ENCODE results near the gene MECR.

Gene MECR

DNA sequence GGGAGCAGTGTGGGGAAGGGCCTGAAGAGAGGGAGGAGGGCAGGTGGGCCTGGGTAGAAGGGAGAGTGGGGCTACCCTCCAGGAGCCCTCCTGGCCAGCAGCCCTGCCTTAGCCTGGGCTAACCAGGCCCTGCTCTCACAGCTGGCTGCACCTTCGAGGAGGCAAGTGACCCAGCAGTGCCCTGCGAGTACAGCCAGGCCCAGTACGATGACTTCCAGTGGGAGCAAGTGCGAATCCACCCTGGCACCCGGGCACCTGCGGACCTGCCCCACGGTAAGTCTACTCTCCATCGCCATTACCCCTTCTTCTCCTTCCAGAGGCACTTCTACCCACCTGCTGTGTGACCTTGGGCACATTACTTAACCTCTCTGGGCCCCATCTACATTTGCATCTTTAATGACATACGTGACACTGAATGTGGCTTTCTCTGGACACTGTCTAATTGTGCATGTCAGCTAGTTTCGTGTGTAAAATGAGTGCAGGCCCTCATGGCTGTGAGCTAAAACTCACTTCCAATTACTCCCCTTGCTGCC is 24.5 kb upstream of the MECR start:
- DNase-seq (ENCODE audit: low read depth), result no peak

DNA sequence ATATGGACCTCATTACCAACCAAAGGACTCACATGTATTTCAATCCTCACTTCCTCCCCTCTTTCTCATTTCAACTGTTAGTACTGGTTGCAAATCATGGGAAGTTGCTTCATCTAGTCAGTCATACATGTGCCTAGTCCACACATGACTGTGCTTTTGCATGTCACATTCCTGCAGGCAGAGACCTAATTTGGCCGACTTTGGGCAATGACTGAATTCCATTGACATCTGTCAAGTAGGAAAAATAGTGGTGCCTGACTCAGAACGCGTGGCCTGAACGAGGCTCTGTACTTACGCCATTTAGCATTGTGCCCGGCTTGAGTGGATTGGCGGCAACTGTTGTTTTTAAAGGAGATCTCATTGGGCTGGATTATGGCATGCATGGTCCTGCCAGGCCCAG is 23.6 kb upstream of the MECR start:
- DNase-seq (ENCODE audit: low read depth), result no peak

DNA sequence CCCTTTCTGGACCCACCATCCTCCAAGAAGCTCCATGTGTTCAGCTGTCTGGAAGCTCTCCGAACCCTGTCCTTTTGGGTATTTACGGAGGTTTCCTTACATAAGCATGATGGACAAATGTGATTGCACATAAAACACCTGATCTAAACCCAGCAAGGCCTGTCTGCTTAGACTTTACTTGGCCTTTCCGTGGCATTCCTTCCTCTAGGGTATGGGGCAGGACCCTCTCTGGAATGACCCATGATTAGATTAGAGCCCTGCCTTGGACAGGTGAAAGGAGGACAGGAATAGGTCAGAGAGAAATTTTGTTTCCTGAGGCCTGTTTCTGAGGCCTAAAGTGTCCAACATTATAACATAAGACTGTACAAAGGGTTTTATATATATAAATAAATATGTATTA is 22.4 kb upstream of the MECR start:
- no peak for DNase-seq (ENCODE audit: low read depth)

DNA sequence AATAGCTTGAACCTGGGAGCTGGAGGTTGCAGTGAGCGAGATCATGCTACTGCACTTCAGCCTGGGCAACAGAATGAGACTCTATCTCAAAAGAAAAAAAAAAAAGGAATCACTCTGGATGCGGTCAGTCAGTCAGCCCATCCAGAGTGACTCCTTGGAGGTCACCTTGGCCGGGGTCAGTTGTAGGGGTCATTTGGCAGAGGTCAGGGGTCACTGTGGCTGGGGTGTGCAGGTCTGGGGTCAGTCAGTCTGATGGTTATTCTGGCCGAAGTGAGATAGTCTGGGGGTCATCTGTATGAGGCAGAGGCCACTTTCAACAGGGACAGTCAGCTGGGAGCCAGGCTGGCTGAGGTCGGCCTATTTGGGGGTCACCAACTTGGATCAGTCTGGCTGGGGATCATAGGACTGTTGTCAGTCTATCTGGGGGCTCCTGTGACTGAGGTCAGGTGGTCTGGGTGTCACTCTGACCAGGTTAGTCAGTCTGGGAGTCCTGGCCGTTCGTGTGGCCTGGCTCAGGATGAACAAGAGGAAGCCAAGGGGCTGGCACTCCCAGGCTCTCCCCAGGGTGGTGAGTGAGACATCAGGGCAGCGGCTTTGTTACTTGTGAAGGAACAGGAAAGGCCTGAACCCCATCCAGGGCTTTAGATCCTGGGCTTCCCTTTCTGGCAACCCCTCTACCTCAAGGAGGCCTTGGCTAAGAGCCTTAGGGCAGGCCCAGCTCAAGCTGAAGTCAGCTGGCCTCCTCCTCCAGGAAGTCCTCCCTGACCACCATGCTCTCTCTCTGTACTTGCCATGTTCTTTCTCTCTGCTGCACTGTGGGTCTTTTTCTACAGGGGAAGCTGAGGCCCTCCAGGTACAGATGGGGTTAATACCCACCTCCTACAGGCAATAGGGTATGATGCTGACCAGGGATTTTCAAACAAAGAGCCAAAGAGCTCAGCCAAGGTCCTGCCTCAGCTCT is 20.7 kb upstream of the MECR start:
- no peak for DNase-seq (ENCODE audit: low read depth)

DNA sequence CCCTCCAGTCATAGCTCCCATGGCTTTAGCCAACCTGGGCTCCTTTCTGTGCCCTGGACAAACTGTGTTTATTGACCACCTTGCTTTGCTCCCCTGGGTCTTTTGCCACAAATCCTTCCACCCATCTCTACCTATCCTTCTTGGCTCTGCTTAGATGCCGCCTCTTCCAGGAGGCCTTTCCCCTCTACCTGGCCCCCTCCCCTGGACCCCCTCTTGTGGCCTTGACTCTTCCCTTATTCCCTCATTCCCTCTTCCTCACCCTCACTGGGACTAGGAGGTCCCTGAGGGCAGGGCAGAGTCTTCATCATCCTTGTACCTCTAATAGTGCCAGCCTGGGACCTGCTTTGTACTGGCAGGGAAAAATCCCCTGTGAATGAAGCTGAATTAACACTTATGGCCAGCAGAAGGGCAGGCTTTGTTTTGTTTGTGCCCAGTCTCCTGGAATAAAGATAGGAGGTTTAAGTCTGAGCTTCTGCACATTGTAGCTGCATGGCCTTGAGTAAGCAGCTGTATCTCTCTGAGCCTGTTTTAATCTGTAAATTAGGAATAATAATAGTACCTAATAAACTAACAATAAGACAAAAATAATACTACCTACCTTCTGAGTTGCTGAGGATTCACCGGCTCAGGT is 19.3 kb upstream of the MECR start:
- DNase-seq (ENCODE audit: low read depth), result no peak

DNA sequence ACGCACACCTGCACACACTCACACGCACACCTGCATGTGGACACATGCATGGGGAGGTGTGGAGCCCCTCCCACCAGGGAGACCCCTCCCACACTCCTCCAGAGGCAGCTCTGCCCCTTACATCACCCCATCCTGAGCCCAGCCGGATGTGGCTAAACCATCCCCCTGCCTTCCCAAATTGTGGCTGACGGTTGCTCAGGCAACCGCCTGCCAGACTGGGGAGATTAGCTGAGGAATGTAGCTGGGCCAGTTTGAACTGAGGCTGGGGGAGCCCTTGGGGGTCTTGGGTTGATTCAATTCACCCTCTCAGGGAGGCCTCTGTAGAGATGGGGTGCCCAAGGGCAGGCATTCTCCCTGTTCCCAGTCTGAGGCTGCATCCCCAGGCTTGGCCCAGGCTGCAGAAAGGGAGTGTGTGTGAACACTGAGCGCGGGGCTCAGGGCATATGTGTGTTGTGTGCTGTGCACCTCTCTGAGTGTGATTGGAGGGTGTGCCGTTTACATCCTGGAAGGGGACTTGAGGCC is 18.5 kb upstream of the MECR start:
- no peak for DNase-seq (ENCODE audit: low read depth)

DNA sequence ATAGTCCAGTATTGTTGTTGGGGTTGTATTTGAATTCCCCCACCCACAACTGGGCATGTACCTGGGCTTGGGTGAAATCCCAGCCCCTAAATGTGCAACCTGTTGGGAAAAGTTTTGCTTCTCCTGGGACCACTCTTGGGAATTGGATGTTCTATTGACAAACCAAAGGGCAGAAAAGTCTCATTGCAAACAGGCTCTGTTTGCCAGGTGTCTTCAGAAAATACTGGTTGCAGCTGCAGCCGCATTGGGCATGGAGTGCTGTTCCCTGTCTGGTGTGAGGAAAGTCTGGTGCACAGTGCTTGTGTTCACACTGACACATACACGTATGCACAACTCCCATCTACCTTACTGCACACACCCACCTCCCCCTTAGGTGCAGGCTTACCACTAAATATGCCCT is 17.7 kb upstream of the MECR start:
- DNase-seq (ENCODE audit: low read depth), result no peak

DNA sequence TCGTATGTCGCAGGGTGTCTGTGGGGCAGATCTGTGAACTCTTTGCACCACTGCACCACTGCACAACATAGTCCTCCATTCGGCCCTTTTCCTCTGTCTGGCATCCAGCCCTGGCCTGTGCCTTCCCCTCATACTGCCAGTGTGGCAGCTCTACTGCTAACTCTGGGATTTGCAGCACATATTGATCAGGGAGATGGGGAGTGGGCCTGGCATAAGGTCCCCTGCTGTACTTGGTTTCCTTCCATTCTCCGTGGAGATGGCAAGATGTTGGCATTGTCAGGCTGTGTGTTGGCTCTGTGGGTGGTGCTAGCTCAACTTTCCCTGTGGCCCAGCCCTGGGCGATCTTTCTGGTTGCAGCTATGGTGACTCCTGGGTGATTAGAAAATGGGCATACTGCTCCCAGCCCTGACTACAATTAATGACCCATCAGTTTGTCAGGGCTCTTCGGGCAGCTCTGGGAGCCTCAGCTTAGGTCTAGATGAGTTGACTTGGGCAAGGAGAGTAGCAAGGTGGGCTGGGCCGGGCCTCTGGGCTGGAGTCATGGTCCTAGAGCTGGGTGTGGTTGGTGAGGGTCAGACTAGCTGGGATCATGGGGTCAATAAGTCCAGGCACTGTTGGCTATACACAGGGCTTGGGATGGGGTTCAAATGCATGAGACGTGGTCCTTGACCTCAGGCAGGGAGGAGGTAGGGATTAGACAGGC is 17.0 kb upstream of the MECR start:
- DNase-seq (ENCODE audit: low read depth), result no peak

DNA sequence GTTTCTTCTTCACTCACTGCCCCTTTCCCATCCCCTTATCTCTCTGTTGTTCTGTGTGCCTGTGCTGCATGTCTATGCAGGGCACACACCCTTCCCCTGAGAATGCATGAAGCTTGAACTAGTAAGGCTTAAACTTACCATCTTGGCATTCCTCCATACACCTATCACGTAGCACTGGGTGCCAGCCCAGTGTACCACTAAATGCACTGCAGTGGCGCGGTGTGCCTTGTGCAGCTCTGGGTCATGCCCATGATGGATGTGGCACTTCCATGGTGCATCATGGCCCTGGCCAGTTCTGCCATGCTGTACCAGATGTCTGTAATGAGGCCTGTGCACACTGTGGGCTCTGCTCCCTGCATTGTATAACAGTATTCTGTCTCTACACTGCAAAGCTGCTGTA is 16.3 kb upstream of the MECR start:
- no peak for DNase-seq (ENCODE audit: low read depth)

DNA sequence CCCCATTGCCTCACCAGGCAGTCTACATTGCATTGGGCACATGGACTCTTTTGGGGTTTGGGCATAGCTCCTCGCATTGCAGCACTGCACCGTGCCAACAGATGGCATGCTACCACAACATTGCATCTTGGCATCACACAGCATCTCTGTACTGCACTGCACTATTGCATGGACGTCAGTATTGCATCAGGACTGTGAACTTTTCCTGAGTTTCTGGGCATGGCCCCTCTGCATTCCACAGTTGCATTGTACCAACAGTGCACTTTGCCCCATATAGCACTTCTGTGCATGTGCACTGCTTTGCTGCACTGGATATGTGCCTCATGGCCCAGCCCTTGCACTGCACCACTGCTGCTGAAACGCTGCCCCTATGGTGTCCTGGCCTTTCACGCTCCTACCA is 15.1 kb upstream of the MECR start:
- no peak for DNase-seq (ENCODE audit: low read depth)

DNA sequence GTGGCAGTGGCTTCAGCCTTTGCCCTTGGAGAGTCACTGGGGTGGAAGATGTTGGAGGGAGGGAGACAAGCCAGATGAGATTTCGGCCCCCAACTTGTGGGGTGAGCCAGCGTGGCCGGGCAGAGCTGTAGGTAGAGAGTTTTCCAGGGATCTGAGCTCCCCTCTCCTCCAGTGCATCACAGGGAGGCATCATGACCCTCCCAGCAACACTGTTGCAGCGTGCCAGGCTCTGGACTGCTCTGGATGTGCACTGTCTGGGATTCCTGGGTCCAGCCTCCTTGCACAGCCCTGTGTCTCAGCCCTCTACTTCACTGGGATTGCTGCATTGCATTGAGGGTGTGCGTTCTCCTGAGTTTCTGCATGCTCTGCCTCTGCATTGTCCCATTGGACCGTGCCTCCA is 14.5 kb upstream of the MECR start:
- DNase-seq (ENCODE audit: low read depth), result no peak

DNA sequence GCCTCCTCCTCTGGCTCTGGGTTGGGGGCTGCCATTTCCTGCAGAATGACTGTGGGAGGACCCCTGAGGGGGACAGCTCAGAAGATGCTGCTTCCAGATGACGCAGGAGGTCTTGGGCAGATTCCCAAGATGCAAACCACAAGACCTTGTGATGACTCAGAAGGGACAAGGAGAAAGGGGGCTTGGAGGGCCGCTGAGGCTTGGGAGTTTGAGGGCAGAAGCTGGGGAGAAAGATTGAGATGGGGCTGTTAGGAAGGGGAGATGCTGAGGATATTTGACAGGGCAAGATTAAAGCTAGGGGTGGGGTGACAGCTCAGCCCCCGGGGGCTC is 13.1 kb upstream of the MECR start:
- peak; percentile 55 for DNase-seq (ENCODE audit: low read depth)

DNA sequence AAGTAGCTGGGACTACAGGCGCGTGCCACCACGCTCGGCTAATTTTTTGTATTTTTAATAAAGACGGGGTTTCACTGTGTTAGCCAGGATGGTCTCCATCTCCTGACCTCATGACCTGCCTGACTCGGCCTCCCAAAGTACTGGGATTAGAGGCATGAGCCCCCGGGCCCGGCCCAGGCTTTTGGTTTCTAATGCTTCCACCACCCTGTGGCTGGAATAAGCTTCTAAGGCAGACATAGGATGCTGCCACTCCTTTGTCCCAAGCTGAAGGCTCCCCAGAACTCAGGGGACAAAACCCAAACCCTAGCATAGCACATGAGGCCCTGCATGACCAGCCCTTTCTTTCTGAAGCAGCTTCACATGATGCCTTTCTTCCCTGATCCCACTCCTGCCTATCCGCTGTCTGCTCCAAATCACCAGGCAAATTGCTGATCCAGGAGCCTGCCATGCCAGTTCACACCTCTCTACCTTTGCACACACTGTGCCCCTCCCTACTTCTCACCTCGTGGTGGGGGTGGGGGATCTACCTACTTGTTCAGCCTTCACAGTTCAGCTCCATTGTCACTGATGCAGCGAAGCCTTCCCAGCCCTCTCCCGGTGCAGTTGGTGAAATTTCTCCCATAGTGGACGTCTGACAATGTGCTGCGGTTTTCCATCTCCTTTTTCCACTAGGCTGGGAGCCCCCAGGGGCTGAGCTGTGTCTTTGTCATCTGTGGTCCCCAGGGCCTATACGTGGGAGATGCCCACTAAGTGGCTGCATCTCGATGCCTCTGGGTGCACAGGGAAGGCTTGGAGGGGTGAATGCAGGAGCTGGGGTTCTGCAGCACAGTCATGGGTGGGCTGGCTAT is 12.5 kb upstream of the MECR start:
- DNase-seq (ENCODE audit: low read depth), result no peak

DNA sequence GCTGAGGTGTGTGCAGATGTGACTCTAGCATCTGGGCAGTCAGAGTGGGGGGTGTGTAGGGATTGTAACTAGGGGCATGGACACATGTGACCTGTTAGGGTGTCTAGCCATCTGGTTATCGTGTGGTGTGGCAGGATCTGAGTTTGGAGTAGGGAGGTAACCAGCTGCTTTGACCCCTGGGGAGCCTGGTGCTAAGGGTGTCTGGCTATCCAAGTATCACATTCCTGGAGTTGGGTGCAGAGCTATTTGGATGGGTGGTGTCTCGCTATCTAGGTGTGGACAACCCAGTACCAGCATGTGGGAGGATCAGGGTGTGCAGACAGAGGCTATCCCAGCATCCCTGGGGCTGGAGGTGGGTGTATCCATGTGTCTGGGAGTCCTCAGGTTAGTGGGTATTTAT is 10.3 kb upstream of the MECR start:
- DNase-seq (ENCODE audit: low read depth), result no peak

DNA sequence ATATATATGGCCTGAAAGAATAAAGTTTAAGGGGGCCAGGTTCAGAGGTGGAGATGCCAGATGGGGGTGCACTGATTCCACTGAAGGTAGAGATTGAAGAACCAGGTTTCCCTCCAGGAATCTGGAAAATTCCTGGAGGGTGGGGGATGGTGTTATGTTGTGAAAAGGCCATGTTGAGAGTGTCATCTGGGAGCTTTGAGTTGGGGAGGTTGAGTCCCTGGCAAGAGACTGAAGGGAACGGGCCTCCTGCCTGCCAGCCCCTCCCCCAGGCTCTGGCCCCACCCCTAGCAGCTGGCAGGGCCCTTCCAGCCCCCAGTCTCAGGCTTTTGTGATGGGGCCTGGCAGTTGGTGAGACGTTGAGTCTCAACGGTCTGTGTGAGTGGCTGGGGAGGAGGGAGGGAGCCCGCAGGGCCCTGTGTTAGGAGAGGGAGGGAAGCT is 9.7 kb upstream of the MECR start:
- no peak for DNase-seq (ENCODE audit: low read depth)

DNA sequence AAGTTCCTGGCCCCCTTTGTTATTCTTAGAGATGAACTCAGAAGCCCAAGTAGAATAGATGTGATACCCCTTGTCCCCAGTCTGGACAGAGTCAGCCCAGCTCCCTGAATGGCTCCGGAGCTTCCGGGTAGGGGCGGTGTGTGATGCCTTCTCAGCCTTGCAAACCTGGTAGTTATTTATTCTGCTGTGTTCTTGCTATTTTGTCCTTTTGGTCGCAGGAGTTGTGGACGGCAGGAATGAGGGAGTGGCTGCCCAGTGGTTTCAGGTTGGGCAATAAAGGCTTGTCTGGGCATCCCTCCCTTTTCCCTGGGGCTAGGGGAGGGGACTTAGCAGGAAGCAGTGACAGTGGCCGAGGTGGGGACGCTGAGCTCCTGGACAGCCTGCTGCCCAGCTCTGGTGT is 8.4 kb upstream of the MECR start:
- no peak for DNase-seq (ENCODE audit: low read depth)

DNA sequence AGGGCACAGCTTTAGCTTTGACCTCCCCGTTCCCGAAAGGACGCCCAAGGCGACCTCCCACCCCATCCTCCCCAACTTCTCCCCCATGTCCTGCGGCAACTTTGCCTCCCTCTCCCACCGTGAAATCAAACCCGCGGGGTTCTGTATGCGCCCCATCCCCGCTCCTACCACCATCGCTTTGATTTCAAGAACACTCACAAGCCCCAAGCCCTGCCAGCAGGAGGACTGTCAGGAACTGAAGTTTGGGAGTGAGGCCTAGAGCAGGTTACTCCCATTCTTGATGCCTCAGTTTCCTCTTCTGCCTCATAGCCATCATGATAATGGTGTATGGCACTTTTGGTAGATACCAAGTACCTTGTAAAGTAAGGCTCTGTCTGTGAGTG is 7.9 kb upstream of the MECR start:
- DNase-seq (ENCODE audit: low read depth), result no peak

DNA sequence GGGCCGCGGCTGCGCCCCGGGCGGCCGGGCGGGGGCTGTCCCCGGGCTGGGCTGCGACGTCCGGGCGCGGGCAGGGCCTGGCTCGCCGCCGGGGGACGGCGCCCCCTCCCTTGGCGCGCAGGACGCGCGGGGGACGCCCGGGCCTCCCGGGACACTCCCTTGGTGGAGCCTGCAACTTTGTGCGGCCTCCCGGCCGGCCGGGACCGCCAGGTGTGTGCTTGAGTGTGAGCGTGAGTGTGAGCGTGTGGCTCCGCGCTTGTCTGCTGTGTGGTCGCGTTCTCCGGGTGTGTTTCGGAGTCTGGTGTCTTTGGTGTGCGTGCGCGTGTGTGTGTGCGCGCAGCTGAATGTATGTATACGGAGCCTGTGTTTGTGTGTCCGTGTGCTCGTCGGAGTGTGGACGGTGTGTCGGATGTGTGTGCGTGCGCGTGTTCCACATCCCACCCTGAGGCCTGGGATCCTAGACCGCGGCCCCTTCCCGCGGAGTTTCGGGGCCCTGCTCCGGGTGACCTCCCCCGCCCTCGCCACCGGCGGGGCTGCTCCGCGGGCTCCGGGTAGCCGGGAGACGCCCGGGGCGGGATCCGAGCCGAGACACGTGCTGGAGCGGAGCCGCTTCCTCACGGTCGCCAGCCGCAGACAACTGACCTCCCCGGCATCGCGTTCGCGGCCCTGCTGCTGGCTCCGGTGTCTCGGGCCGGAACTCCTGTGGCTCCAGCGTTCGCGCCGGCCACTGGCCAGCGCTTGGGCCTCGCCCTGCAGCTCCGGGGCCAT is 7.3 kb upstream of the MECR start:
- DNase-seq (ENCODE audit: low read depth), result no peak

DNA sequence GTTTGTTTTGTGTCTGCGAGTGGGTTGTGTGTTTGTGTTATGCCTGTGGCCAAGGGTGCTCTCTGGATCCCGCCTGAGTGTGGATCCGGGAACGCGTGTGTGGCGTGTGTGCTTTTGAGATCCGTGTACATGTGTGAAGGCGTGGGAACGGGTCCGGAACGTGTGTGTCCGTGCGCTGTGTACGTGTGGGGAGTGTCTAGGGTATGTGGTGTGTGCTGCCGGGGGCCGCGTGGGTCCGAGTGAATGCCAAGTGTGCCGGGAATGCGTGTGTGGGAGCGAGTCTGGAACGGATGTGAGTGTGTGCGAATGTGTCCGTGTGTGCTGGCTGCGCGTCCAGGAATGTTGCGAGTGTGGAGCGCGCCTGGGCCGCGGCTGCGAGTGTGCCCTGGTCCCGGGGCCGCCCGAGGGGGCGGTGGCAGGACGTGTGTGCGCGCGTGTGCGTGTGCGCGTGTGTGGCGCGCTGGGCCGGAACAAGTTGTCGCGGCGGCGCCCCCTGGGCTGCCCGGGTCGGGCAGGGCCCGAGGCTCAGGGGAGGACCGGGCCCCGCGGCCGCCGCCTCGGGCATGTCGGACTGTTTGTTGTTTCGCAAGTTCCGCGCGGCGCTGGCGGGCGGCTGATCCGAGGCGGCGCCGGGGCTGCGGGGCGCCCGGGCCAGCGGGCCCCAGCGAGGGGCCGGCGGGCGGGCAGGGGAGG is 6.5 kb upstream of the MECR start:
- no peak for DNase-seq (ENCODE audit: low read depth)

DNA sequence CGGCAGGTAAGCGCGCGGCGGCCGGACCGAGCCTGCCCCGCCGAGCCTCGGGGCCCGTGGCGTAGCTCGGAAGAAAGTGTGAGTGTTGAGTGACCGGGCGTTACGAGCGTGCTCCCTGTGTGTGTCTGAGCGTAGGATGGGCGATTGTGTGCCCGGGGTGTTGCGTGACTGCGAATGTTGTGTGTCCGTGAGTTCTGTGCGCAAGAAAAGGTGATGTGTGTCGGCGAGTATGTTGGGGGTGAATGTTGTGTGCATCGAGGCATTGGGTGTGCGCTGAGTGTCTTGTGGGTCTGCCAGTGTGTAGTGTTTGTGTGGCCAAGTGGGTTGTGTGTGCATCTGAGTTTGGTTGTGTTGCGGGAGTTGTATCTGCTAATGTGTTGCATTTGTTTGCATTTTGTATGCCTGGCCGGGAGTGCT is 6.0 kb upstream of the MECR start:
- DNase-seq (ENCODE audit: low read depth), result no peak

Measured in non-pigmented ciliary epithelial cell (primary cell).